Muscle layer of duodenum (tissue), 2 donors: ENCODE measurements around the gene EXOSC1.
A peak's percentile ranks its signal among the peaks of the same experiment; 100 is the strongest.
"Not testable (repeated sequence)": the region's sequence is repeated elsewhere in the genome, so short reads cannot be mapped to it uniquely, and the experiment has no call there.

Experiments
- H3K27ac ChIP-seq: one replicate; pipeline ENCODE4 v1.7.0; 2013; ENCODE audit warnings: mild to moderate bottlenecking, low read length
- H3K27me3 ChIP-seq: one replicate; pipeline ENCODE4 v1.7.0; 2013; ENCODE audit warnings: low read depth, mild to moderate bottlenecking, control low read depth, low read length
- H3K36me3 ChIP-seq, 2 donors: one replicate each; pipeline ENCODE4 v1.7.0; 2013; ENCODE audit warnings: low read length in 2 of 2, control low read depth in 1 of 2, mild to moderate bottlenecking in 1 of 2; ENCODE audit not compliant: insufficient read depth in 2 of 2, control insufficient read depth in 1 of 2
- H3K4me1 ChIP-seq, 2 donors: one replicate each; pipeline ENCODE4 v1.7.0; 2013; ENCODE audit warnings: low read length in 2 of 2, mild to moderate bottlenecking in 2 of 2, control low read depth in 1 of 2, moderate library complexity in 1 of 2; ENCODE audit not compliant: insufficient read depth in 2 of 2, control insufficient read depth in 1 of 2
- H3K4me3 ChIP-seq, 2 donors: one replicate each; pipeline ENCODE4 v1.7.0; 2013; ENCODE audit warnings: low read length in 2 of 2, low read depth in 1 of 2, mild to moderate bottlenecking in 1 of 2
- H3K9me3 ChIP-seq, 2 donors: one replicate each; pipeline ENCODE4 v1.7.0; 2013; ENCODE audit warnings: low read length in 2 of 2, control low read depth in 1 of 2, mild to moderate bottlenecking in 1 of 2; ENCODE audit not compliant: control insufficient read depth in 1 of 2
- donor health status: healthy.

EXOSC1 gene

GRCh38 chr10:97434055-97434454 is 11.8 kb downstream of the EXOSC1 start:
- Histone ChIP-seq H3K27ac (no peak overlapping the region), H3K36me3 (peaks cover 54 to 67% of the 10 kb centered on the region in 2 donors)

GRCh38 chr10:97428572-97428981 is 17.2 kb downstream of the EXOSC1 start:
- Histone ChIP-seq H3K4me3 (peak overlapping the region in 1 of 2 donors; percentile 15), H3K27ac (peak overlapping the region; percentile 70), H3K4me1 (peaks cover 6 to 27% of the 10 kb centered on the region in 2 donors), H3K9me3 (no peaks in the 10 kb centered on the region), H3K36me3 (peaks cover 22 to 23% of the 10 kb centered on the region in 2 donors), H3K27me3 (no peaks in the 10 kb centered on the region)

More at GRCh38 chr10:97434055-97434454, 11.8 kb downstream of the EXOSC1 start:
- no peaks in the 10 kb centered on the region for H3K27me3 ChIP-seq
- H3K9me3 ChIP-seq = no peaks in the 10 kb centered on the region
- no peak overlapping the region for H3K4me3 ChIP-seq
- H3K4me1 ChIP-seq = no peaks in the 10 kb centered on the region

- H3K27ac ChIP-seq = peak overlapping the region; percentile 70
- H3K27me3 ChIP-seq = no peaks in the 10 kb centered on the region
- peaks cover 19% of the 10 kb centered on the region in 2 donors for H3K36me3 ChIP-seq
- peaks cover 6 to 27% of the 10 kb centered on the region in 2 donors for H3K4me1 ChIP-seq
- H3K9me3 ChIP-seq = no peaks in the 10 kb centered on the region
- peak overlapping the region; percentile 68 to 79 for H3K4me3 ChIP-seq
Observed at GRCh38 chr10:97427571-97428179, 18.1 kb downstream of the EXOSC1 start.

- peak overlapping the region; percentile 83 for H3K27ac ChIP-seq
Observed at GRCh38 chr10:97426776-97427570, 18.8 kb downstream of the EXOSC1 start.

GRCh38 chr10:97425964-97426775 is 19.6 kb downstream of the EXOSC1 start, which contains the start of gene PGAM1:
TSS of gene PGAM1 (plus strand) at chr10:97426191. CDS start at chr10:97426308, 117 bp downstream.
- peak within 1 kb of the TSS; percentile 68 to 79 for H3K4me3 ChIP-seq
- H3K9me3 ChIP-seq = no peaks in the 10 kb centered on the region
- H3K27me3 ChIP-seq = no peaks in the 10 kb centered on the region
- H3K27ac ChIP-seq = peak within 1 kb of the TSS; percentile 83
- peaks cover 7 to 11% of the 10 kb centered on the region in 2 donors for H3K36me3 ChIP-seq
- H3K4me1 ChIP-seq = peaks cover 6 to 27% of the 10 kb centered on the region in 2 donors

More at GRCh38 chr10:97426776-97427570, 18.8 kb downstream of the EXOSC1 start:
- H3K9me3 ChIP-seq = no peaks in the 10 kb centered on the region
- H3K36me3 ChIP-seq = peaks cover 15 to 17% of the 10 kb centered on the region in 2 donors
- H3K27me3 ChIP-seq = no peaks in the 10 kb centered on the region
- peak overlapping the region; percentile 68 to 79 for H3K4me3 ChIP-seq
- peaks cover 6 to 27% of the 10 kb centered on the region in 2 donors for H3K4me1 ChIP-seq

- H3K27ac ChIP-seq, H3K27me3 ChIP-seq, H3K9me3 ChIP-seq, H3K36me3 ChIP-seq, H3K4me3 ChIP-seq: not testable (repeated sequence)
- peaks cover 6 to 25% of the 10 kb centered on the region in 2 donors for H3K4me1 ChIP-seq
Observed at GRCh38 chr10:97423757-97424098, 22.1 kb downstream of the EXOSC1 start.

GRCh38 chr10:97416565-97416964 is 29.2 kb downstream of the EXOSC1 start:
- Histone ChIP-seq H3K4me3 (no peak overlapping the region), H3K27ac (no peak overlapping the region), H3K27me3 (no peaks in the 10 kb centered on the region), H3K36me3 (no peaks in the 10 kb centered on the region), H3K9me3 (no peaks in the 10 kb centered on the region), H3K4me1 (peaks cover 0 to 3% of the 10 kb centered on the region in 2 donors)

GRCh38 chr10:97412891-97413304 is 32.9 kb downstream of the EXOSC1 start:
- Histone ChIP-seq H3K27me3 (no peaks in the 10 kb centered on the region), H3K27ac (no peak overlapping the region), H3K4me1 (no peaks in the 10 kb centered on the region), H3K36me3 (no peaks in the 10 kb centered on the region), H3K9me3 (no peaks in the 10 kb centered on the region), H3K4me3 (no peak overlapping the region)

- no peak overlapping the region for H3K4me3 ChIP-seq
- no peaks in the 10 kb centered on the region for H3K36me3 ChIP-seq
- no peaks in the 10 kb centered on the region for H3K27me3 ChIP-seq
- no peaks in the 10 kb centered on the region for H3K9me3 ChIP-seq
- H3K4me1 ChIP-seq = peaks cover 0 to 5% of the 10 kb centered on the region in 2 donors
- H3K27ac ChIP-seq = no peak overlapping the region
Observed at GRCh38 chr10:97411406-97411805, 34.4 kb downstream of the EXOSC1 start.

GRCh38 chr10:97408496-97408992 is 37.3 kb downstream of the EXOSC1 start:
- no peak overlapping the region for H3K27ac ChIP-seq

GRCh38 chr10:97407952-97408248 is 37.9 kb downstream of the EXOSC1 start:
- Histone ChIP-seq H3K27ac (no peak overlapping the region), H3K36me3 (no peaks in the 10 kb centered on the region), H3K9me3 (no peaks in the 10 kb centered on the region), H3K4me3 (no peak overlapping the region), H3K27me3 (no peaks in the 10 kb centered on the region), H3K4me1 (peaks cover 0 to 5% of the 10 kb centered on the region in 2 donors)

More at GRCh38 chr10:97408496-97408992, 37.3 kb downstream of the EXOSC1 start:
- Histone ChIP-seq H3K36me3 (no peaks in the 10 kb centered on the region), H3K4me1 (peaks cover 0 to 5% of the 10 kb centered on the region in 2 donors), H3K9me3 (no peaks in the 10 kb centered on the region), H3K4me3 (no peak overlapping the region), H3K27me3 (no peaks in the 10 kb centered on the region)
